CMK (cell line): ENCODE measurements around the gene EDAR.

Experiments used
- DNase-seq: peaks from one replicate; pipeline ENCODE4 v3.0.0-alpha.2; 2010; ENCODE audit warnings: low read depth

EDAR gene

DNA sequence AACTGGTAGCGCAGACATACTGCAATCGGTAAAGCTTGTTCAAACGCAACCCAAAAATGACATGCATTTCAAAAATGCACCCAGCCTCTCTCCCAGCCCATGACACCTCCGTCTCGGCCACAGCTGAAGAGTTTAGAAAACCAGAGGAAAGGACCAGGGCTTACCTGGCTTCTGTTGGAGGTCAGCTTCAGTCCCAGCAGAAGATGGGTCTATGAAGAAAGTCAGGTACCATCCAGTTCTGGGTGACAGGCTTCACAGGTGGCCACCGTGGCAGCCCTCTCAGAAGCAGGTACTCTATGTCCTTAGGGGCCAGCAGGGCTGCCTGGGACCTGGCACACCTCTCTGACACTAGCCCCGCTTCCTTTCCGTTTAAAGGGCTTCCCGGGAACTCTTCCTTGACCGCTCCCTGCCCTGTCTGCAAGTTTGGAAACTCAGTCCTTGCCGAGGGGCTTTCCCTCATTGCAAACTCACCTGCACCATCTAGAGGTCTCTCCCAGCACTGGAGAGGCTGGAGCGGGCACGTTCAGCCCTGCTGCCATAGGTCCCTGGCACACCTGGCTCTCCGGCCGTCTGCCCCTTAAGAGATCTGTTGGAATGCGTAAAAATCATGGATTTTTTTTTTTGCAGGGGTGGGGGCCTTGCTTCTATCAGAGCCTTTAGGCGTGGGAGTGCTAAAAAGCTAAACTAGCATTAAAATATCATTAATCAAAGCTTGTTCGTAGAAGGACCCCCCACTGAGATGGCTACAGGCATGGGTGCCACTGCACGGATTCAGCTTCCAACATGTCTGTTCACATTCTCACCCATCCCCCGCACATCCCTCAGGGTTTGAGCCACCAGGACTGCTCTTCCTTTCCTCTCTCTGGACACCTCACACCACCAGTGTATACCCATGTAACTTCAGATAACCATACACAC is at the start of gene EDAR:
Gene EDAR (minus strand): TSS at position 425 of the 918 bp plus-strand sequence. CDS start 58,206 bp downstream, outside the sequence.
- DNase-seq: no peak

DNA sequence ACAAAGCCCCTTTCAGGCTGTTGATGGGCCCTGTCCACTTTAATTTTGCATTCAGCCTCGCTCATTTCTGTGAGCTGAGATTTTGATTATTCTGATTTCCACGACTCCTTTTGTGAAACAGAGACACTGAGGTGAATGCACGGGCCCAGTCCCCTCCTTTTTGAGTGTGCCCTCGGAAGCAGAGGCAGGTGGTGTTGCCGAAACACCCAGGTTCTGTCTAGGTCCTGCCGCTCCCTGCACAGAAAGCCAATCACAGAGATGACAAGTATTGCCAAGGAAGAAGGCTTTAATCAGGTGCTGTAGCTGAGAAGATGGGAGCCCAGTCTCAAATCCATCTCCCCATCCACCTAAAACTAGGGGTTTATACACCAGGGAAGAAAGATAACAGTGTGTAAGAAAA is 44.2 kb upstream of the EDAR start:
- no peak for DNase-seq

DNA sequence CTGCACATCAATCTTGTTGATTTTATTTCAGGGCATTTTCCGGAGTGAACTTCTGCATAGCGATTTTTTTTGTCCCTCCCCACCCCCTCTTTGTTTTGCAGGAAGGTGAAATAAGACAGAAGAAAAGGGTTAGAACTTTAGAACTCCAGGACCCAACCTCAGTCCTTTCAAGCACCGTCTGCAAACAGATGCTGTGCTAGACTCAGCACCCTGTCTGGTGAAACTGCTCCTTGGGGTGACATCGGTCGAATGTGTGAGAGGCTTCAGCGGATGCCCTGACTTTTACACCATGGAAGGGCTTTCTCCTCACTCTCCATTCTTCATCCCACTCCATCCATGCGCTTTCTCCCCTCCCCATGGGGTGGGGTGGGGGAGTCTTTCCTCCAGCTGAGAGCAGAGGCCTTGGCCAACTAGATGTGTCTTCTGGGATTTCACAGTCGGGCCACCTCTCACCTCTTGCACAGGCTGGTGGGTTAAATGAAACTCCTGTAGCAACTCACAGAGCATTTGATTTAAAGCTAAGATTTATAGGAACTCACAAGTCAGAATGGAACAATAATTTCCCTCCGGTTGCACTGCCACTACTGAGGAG is 43.3 kb upstream of the EDAR start:
- DNase-seq: no peak

- peak; percentile 54 for DNase-seq
These were observed 42.6 kb upstream of the EDAR start for GRCh38 chr2:109031476-109032228.

DNA sequence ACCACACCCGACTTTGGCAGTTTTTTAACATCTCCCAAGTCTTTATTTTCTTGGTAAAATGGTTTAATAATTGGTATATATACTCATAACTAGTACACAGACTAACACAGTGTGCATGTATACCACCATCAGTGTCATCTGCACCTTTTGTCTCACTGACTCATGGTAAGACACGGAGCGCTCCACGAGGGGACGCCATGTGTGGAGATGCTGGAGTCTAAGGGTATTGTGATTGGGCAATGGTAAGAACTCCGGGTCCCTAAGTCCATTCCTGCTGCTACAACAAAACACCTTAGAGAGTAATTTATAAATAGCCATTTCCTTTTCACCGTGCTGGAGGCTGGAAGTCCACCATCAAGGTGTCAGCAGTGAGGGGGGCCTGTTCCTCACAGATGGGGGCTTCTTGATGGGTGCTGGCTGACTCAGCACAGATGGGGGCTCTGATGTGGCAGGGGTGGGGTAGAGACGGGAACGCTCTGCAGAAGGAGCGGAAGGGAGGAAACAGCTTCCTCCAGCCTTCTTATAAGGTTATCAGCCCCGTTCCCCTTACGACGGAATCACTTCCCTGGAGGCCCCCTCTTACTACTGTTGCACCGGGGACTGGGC is 42.0 kb upstream of the EDAR start:
- peak; percentile 24 for DNase-seq

GRCh38 chr2:109029490-109030201 is 40.6 kb upstream of the EDAR start:
- DNase-seq: no peak

DNA sequence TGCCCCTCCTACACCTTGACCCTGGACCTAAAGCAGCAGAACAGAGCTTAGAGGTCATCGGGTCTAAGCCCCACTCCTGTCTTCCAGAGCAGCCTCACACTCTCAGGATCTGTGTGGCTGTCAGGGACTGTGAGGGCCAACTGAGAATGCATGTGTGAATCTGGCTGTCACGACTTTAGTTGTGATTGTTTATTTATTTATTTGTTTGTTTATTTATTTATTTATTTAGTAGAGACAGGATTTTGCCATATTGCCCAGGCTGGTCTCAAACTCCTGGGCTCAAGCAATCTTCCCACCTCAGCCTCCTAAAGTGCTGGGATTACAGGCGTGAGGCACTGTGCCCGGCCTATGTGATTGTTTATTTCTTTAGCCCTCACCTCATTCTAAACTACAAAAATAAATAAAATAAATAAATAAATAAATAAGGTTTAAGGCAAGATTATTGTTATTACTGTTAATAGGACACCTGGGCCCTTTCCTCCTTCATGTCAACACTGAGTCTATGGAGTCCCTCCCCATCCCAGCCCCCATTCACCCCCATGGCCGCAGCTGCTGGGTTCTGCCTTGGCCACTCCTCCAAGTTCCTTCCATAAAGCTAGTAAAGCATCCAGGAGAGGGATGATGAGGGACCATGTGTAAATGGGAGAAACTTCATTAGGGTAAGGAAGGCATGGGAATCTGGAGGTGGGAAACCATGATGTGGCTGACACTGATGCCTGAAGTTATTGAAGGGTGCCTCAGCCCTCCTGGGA is 39.9 kb upstream of the EDAR start:
- DNase-seq: no peak

DNA sequence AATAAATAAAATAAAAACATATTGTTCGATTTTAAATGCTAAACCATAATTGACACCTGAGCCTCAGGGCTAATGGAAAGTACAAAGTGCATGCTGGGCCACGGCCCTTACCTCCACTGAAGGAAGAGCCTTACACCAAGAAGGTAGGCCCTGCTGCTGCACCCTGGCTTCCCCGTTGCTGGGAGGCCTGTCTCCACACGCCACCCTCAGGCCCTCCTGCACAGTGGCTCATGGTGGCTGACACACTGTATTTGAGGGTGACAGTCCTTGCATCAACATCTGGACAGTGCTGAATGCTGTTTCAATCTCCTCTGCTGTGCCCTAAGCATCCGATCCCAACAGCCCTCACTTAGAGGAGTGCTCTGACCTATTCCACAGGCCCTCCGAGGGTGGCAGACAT is 39.3 kb upstream of the EDAR start:
- no peak for DNase-seq

GRCh38 chr2:109027702-109028101 is 38.7 kb upstream of the EDAR start:
- DNase-seq: no peak

GRCh38 chr2:109024477-109024876 is 35.5 kb upstream of the EDAR start:
- no peak for DNase-seq

- DNase-seq: no peak
These were observed 32.9 kb upstream of the EDAR start for GRCh38 chr2:109021895-109022300.

GRCh38 chr2:109020217-109020637 is 31.2 kb upstream of the EDAR start:
- no peak for DNase-seq

DNA sequence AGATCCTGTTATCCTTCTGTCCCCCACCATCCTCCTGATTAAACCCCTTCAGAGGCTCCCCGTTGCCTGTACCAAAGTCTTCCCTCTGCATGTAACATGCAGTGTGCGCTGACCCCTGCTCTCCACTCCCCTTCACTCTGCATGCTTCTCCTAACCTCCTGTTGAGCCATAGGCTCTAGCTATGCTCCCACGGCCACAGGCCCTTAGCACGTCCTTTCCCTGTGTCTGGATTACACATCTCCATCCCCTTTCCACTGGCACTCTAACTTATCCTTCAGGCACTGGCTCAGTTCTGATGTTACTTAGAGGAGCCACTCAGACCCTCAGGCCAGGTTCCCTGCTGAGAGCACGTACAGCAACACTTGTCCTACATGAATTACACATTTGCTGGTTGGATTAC is 29.4 kb upstream of the EDAR start:
- DNase-seq: no peak

DNA sequence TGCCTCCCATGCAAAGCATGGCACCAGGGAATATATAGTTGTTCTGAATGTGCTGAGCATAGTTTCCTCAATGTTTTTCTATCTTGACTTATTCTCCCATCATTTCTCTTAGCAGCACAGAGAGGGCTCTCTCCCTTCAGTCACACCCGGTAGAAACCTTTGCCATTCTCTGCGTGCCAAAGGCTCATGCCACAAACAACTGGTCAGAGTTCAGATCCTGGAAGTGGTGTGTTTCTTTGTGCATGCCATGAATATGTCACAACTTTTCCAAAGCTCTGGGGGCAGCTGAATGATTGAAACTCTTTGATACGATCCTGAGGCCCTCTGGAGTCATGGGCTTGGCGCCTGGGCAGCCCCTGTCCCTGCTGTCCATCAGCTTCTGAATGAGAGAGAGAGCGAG is 28.0 kb upstream of the EDAR start:
- DNase-seq: no peak

GRCh38 chr2:109016376-109016775 is 27.4 kb upstream of the EDAR start:
- no peak for DNase-seq

GRCh38 chr2:109014476-109014875 is 25.5 kb upstream of the EDAR start:
- no peak for DNase-seq

- no peak for DNase-seq
These were observed 24.0 kb upstream of the EDAR start for GRCh38 chr2:109013051-109013450.

- DNase-seq: no peak
These were observed 21.0 kb upstream of the EDAR start for GRCh38 chr2:109009920-109010610.

DNA sequence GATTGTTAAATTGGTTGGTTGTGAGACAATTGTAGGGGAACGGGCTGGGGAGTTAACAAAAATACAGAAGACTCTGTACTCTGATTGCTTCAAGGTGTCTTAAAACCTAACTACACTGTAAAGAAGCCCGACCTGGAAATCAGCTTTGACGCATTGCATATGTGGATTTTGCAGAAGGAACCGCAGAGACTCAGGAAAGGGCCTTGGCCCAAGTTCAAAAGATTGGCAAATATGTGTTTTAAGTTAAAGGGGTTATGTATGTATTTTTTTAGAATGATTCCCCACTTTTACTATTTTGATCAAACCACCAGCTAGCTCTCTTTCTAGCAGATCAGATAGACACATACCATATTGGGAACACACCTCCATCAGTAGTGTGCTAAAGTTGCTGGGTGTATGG is 18.0 kb upstream of the EDAR start:
- no peak for DNase-seq

DNA sequence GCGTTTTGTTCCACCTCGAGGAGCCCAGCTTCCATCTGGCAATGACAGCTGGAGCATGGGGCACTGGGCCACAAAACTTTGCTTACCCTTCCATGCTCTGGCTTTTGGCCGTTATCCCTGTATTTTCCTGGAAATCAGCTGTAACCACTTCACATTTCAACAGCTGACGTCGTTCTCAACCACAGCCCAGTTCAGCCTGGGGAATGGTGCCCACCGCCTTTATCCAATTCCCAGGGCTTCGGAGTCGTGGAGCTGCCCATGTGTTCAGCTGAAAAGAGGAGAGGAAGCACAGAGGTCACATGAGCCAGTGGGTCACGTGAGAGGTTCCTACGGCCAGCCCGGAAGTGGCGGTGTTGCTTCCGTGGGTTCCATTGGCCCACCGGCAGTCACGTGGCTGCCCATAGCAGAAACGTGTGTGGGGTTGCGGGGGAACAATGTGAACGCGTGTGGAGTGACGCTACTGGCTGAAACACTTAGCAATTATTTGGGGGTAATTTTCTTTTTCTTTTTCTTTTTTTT is 16.7 kb upstream of the EDAR start:
- DNase-seq: no peak
